Measurements from ENCODE around the gene UBE2M.

DNA sequence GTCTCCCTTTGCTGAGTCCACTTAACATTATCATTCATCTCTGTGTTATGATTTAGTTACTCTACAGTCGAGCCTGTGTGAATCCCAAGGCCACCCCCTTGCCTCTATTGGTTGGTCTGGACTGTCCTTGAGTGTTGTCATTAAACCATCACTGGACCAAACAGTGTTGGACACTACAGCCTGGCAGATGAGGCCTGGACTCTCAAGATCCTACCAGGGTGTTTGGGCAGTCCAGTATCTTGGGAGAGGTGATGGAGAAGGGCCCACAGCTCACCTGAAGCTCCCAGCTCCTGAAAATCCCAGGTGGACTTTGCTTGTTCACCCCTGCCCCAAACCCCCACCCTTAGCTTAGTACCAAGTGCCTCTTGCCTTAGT lies 7.3 kb downstream of the UBE2M start:
- TF ChIP-seq, protein P1, sequence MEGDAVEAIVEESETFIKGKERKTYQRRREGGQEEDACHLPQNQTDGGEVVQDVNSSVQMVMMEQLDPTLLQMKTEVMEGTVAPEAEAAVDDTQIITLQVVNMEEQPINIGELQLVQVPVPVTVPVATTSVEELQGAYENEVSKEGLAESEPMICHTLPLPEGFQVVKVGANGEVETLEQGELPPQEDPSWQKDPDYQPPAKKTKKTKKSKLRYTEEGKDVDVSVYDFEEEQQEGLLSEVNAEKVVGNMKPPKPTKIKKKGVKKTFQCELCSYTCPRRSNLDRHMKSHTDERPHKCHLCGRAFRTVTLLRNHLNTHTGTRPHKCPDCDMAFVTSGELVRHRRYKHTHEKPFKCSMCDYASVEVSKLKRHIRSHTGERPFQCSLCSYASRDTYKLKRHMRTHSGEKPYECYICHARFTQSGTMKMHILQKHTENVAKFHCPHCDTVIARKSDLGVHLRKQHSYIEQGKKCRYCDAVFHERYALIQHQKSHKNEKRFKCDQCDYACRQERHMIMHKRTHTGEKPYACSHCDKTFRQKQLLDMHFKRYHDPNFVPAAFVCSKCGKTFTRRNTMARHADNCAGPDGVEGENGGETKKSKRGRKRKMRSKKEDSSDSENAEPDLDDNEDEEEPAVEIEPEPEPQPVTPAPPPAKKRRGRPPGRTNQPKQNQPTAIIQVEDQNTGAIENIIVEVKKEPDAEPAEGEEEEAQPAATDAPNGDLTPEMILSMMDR (conservative IDR thresholded peaks at IDR 0.05; ENCODE audit: low read depth, low read length), result no peak
- TF ChIP-seq EZH2 (IDR thresholded peaks at IDR 0.05; ENCODE audit: low read length, unreplicated experiment), result no peak
- TF ChIP-seq EZH2phosphoT487 (IDR thresholded peaks at IDR 0.05; ENCODE audit: borderline replicate concordance, low read length), result no peak
